HPDE6-E6E7 (cell line): Measurements from ENCODE around the gene CYP26B1.
"Not testable (repeated sequence)": the region's sequence is repeated elsewhere in the genome, so short reads cannot be mapped to it uniquely, and the experiment has no call there.

Experiments
- DNase-seq: peaks from one replicate; pipeline ENCODE4 v3.0.0; 2011; ENCODE audit warnings: missing footprints; ENCODE audit errors: extremely low spot score

Gene CYP26B1

DNA sequence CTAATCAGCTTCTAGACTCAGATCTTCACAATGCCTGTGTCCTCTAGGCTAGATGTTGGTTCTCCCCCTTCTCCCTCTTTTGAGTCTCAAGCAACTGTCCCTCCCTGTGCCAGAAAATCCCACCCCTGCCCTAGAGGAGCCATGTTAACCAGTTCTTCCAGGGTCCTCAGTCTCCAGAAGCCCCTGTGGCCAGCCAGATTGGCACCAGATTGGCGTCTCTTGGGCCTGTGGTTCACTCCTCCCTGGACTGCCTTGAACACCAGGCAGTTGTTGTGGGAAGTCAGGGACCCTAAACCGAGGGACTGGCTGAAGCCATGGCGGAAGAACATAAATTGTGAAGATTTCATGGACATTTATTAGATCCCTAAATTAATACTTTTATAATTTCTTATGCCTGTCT lies 36.6 kb downstream of the CYP26B1 start:
- DNase-seq, result no peak

- no peak for DNase-seq
Observed at GRCh38 chr2:72109904-72110303, 37.8 kb downstream of the CYP26B1 start.

- no peak for DNase-seq
Observed at GRCh38 chr2:72109291-72109690, 38.4 kb downstream of the CYP26B1 start.

- peak; percentile 67 for DNase-seq
Observed at GRCh38 chr2:72108121-72108520, 39.5 kb downstream of the CYP26B1 start.

- no peak for DNase-seq
Observed at GRCh38 chr2:72106978-72107377, 40.7 kb downstream of the CYP26B1 start.

DNA sequence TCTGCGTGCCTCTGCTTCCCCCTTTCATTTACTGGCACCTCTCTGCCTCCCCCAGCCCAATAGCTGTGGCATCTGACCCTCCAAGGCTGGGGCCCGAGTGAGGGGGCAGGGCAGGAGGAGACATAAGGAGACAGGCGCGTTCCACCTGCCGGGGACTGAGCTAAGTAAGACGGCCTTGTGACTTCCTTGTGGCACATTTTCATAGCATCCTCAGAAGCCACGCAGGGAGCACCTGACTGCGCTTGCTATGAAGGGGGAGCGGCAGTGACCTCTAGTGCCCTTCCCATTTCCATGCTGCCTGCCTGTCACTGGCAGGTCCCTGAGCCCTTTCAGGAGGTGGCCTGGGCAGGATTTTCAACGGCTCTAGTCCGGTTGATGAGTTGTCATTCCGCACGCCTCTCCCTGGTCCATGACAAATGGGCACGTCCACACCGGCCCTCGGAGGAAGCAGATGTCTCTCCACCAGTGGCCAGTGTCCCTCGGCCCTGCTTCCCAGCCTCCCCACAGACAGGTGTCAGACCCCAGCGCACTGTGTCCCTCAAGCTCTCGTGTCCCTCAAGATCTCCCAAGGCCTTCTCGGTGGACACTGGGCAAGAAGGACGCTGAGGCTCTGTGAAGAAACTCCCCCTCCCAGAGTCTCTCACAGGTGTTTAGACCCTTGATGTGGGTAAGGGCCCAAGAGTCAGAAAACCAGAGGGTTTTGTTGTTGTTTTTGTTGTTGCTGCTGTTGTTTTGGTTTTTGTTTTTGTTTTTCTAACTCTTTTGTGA lies 42.7 kb downstream of the CYP26B1 start:
- no peak for DNase-seq

- DNase-seq, result no peak
Observed at GRCh38 chr2:72103690-72104089, 44.0 kb downstream of the CYP26B1 start.

- no peak for DNase-seq
Observed at GRCh38 chr2:72103161-72103560, 44.5 kb downstream of the CYP26B1 start.

GRCh38 chr2:72098935-72099334 lies 48.7 kb downstream of the CYP26B1 start:
- DNase-seq, result no peak

DNA sequence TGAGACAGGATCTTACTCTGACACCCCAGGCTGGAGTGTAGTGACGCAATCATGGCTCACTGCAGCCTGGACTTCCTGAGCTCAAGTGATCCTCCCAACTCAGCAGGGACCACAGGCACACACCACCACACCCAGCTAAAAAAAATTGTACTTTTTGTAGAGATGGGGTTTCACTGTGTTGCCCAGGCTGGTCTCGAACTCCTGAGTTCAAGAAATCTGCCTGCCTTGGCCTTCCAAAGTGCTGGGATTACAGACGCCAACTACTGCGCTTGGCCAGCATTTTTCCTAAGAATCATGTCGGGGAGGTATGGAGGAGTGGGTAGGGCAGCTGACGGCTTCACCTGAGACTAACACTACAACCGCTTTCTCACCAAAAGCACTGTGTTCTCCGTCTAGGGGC lies 50.4 kb downstream of the CYP26B1 start:
- no peak for DNase-seq

GRCh38 chr2:72096181-72096580 lies 51.5 kb downstream of the CYP26B1 start:
- DNase-seq, result no peak

DNA sequence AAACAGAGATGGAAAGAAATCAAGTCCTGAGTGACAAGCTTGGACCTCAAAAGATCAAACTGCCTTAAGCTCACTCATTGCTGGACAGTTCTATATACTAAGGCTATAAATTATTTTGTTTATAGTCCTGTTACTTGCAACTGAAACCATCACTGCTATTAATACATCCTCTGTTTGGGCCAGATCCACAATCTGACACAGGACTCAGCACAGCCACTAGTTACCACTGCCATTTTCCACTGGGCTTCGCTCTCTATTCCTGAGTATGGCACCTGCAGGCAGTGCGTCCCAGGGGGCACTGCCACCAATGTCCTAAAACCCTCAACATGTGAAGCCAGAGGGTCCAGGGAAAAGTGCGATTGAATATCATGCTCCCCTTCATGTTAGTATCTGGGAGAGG lies 52.3 kb downstream of the CYP26B1 start:
- DNase-seq, result no peak

DNA sequence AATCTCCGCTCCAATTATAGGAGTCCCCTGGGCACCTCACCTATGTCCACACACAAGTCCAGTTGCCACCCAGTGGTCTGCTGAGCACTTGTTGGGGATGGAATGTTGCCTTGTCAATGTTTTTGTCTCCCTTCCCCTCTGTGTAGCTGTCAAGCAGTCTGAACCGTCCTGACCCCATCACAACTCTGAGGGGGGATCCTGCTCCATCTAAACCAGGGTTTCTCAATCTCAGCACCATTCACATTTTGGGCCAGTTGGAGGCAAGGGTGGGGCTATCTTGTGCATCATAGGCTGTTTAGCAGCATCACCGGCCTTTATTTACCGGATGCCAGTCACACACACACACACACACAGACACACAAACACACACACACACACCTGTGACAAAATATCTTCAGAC lies 53.0 kb downstream of the CYP26B1 start:
- no peak for DNase-seq

DNA sequence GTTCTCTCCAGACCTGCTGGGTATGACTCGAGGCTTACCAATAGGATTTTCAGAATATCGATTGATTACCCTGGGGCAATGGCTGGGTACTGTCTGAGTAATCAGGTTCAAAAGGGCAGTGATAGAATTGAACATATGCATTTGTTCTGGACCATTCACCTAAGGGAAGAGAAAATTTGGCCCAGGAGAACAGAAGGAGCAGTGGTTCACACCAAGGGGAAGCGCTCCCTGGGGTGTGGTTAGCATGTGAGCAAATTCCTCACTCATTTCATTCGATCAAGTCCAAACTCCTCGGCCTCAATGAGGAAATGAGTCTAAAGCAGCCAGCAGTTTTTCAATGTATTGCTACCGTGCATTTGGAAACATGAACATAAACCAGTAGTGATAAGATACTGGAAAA lies 55.6 kb downstream of the CYP26B1 start:
- no peak for DNase-seq

- DNase-seq, result no peak
Observed at GRCh38 chr2:72090781-72091482, 56.7 kb downstream of the CYP26B1 start.

- no peak for DNase-seq
Observed at GRCh38 chr2:72090271-72090720, 57.4 kb downstream of the CYP26B1 start.

DNA sequence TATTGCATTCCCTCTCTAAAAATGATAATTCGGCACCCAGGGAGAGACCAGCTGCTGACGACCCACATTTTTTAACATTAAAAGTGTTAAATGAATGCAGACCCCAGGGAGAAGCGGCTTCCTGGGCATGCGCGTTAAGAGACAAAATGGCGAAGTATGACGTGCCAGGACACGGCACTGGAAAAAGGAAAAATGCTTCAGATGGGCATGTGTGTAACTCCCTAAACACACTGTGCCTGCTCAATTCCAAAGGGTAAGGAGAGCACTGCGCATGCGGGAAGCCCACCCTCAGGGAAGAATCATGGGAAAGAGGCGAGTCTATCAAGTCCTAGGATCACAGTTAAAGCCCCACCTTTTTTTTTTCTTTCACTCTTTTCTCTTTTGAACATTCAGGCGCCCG lies 58.1 kb downstream of the CYP26B1 start:
- no peak for DNase-seq

DNA sequence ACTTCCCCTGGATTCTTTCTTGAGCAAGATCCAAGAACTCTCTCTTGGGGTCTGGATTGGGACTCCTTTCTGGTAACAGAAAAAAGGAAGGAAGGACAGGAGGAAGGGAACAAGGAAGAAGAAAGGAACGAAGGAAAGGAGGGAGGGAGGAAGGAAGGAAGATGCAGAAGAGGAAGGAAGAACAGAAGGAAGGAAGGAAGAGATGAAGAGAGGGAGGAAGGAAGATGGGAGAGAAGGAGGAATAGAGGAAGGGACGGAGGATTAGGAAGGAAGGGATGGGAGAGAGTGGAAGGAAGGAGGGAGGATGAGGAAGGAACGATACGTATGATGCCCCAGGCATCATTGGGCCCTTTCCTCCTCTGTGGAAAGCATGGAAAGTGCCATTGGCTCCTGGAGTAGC lies 58.6 kb downstream of the CYP26B1 start:
- DNase-seq, result no peak

DNA sequence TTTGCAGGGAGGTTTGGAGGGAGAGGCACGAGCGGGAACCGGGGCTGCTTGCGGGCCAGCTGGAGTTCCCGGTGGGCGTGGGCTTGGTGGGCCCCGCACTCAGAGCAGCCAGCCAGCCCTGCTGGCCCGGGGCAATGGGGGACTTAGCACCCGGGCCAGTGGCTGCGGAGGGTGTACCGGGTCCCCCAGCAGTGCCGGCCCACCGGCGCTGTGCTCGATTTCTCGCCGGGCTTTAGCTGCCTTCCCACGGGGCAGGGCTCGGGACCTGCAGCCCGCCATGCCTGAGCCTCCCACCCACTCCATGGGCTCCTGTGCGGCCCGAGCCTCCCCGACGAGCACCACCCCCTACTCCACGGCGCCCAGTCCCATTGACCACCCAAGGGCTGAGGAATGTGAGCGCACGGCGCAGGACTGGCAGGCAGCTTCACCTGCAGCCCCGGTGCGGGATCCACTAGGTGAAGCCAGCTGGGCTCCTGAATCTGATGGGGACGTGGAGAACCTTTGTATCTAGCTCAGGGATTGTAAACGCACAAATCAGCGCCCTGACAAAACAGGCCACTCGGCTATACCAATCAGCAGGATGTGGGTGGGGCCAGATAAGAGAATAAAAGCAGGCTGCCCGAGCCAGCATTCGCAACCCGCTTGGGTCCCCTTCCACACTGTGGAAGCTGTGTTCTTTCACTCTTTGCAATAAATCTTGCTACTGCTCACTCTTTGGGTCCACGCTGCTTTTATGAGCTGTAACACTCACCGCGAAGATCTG lies 60.6 kb downstream of the CYP26B1 start:
- DNase-seq, result not testable (repeated sequence)

- DNase-seq, result no peak
Observed at GRCh38 chr2:72085513-72085912, 62.1 kb downstream of the CYP26B1 start.

GRCh38 chr2:72085036-72085435 lies 62.6 kb downstream of the CYP26B1 start:
- no peak for DNase-seq

- no peak for DNase-seq
Observed at GRCh38 chr2:72084584-72084976, 63.1 kb downstream of the CYP26B1 start.
